HG03521 (cell line): ENCODE results near the gene DCLK3.
A peak's percentile ranks its signal among the peaks of the same experiment; 100 is the strongest.

ENCODE experiments used
- ATAC-seq: cut with Tn5 transposase; IDR thresholded peaks from one replicate; pipeline ENCODE4 v1.9.1; 2021; ENCODE audit warnings: mild to moderate bottlenecking, moderate library complexity; ENCODE audit not compliant: unreplicated experiment

Gene DCLK3

GRCh38 chr3:36765104-36765503, 751 bp upstream of the DCLK3 start:
- ATAC-seq: no peak

DNA sequence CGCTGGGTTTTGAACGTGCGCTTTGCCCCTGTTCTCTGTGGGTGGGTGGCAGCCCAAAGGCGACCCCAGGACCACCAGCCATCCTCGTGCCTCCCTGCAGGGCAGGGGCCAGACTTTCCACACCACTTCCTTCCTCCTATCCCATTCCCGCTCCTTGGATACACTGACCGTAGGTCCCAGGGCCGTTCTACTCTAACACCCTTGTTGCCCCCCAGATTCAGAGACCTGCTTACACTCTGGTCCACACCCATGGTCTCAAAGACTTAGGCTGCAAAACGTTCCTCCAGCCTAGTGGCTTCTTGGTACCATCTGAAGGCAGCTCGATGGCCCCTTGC, 318 bp upstream of the DCLK3 start:
- ATAC-seq: no peak

DNA sequence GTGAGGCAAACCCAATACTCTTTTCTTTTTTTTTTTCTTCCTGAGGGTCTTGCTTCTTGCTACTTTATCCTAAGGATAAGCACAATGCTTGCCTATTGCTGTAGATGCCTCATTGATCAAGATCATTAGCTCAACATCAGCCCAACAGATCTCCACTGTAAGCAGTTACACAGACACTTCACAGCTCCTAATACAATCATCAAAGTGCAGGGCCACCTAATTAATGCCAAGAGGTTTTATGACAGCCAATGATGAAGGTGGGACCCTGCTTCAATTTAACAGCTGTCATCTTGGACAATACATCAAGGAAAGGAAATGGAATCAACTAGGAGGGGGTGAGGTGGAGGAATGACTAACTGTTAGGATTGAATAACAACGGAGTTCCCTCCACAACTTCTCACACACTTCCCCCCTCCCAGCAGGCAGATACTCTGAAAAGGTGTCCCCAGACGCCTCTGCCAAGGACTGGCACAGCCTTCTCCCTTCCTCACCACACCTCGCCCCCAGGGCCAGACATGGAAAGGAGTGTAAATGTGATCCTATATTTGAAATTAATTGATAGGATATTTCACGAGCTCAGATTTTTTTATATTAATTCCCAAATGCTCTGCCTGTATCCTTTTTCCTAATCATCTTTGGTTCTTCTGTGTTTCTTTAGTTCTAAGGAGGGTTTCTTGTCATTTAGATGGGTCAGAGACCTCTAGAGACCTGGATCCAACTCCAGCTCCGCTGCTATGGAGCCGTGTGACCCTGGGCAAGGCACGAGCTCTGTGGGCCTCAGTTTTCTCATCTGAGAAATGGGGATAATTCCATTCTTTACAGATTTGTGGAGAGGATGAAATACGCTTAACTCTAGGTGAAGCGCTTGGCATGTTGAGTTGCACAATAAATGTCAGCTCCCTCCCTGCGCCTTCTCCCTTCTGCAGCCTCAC, 1.2 kb downstream of the DCLK3 start:
- ATAC-seq: no peak

DNA sequence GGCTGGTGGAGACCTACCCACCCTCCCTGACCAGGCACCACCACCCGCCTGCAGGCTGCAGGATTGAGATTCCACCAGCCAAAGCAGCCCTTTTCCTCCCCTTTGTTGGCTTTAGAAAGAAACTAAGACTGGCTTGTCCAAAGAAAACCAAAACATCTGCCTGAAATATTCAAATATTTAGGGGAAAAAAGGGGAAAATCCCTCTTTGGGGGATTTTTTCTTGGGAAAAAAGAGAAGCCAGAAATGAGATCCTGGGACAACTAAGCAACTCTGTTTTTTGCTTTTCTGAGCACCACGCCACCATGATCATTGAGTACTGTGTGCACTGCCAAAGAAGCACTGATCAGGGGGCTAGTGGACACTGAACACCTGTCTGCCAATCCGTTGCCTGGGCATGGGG, 2.6 kb downstream of the DCLK3 start:
- ATAC-seq: no peak

DNA sequence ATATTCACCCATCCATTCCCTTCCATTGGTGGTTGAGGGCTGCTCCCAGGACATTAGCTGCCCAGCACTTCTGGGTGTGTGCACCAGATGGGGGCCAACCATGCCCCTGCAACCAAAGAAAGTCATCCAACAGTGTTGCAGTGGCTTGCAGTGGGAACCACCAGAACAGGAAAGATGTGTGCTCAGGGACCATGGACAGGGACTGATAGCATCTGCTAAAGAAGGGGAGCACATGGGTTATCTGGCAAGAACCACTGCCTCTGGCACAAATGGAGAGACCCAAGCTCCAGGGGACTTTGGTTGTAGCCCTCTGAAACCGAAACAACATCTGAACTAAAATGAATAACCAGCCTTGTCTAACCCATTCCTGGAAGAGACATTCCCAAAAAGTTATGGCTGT, 8.1 kb downstream of the DCLK3 start:
- no peak for ATAC-seq

DNA sequence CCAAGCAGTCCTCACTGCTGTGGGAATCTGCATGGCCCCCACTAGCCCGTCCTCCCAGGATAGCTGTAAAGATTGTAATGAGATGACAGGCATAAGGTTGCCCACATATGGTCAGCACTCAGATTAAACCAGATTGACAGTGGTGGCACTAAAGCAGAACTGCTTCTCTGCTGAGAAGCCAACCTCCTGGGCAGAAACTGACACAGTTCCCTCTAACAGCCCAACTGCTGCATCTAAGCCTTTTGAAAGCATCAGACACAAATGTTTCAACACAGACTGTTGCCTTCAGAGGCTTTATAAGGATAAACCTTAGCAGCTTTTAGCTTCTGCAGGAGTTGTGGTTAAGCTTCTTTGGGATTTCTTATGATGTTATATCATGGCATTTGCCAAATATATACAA, 13.0 kb downstream of the DCLK3 start:
- ATAC-seq: no peak

DNA sequence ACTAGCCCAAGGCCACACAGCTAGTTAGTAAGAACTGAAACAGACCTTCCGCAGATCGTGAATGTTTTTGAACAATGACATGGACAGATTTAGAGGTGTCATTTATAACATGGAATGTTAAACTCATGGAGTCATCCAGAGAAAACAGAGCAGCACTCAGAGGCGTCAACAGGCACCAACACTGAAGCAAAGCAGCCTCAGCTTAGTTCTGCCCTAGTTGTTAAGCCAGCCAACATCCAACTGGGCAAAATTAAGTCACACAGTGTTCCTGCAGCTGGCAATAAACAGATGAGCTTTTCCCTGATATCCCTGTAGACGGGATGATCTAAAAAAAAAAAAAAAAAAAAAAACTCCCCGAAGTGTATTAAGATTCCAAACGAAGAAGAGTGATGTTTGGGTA, 13.6 kb downstream of the DCLK3 start:
- ATAC-seq: no peak

DNA sequence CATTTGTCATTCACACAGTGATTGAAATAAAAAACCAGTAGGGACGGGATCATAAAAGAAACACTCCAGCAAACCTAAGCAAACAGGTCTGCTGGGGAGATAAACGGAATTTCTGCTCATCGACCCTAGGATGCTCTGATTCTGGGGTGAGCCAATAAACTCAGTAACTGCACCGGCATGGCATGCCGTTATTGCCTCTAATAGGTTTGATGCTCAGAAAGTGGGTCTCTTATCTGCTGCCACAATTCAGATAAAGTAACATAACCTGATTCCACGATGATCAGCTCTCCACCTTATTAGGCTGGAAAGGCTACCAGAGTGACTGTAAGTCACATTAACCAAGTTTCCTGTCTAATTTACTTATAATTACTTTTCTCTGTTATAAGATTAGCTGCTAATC, 19.6 kb downstream of the DCLK3 start:
- no peak for ATAC-seq

- ATAC-seq: no peak
These were observed 20.5 kb downstream of the DCLK3 start for GRCh38 chr3:36743826-36744225.

GRCh38 chr3:36741285-36741684, 23.1 kb downstream of the DCLK3 start:
- ATAC-seq: no peak

DNA sequence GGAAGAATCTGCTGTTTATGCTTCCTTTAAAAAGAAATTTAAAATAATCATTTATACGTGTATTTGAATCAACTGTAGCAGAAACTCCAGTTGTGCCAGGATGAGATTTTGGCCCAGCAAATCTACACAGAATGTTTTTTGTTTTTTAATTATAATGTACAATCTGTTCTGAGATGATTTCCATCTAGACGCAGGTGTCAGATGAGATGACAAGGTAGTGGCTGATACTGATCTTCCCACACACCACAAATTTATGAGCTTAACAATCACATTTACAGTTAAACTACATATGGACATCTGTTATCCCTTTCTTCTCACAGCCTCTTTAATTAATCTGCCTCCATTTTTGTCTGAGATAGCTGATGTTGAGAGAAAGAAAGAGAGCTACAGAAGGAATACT, 23.6 kb downstream of the DCLK3 start:
- ATAC-seq: no peak

- no peak for ATAC-seq
These were observed 25.7 kb downstream of the DCLK3 start for GRCh38 chr3:36738702-36739101.

DNA sequence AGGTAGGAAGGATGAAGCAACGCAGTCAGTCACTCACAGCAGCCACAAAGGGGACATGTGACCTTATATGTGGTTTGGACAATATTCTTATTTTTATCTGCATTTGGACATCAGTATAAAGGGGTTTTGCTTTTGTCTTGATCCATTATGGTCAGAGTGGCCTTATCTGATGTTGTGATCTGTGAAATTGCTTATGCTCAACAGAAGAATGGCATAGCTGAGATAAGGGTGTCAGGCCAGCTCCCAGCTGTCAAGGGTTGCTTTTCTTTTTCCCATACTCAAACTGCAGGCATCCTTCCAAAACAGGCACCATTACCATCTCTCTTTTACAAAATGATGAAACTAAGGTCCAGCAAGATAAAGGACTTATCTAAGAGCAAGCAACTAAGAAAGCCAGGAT, 28.1 kb downstream of the DCLK3 start:
- no peak for ATAC-seq

DNA sequence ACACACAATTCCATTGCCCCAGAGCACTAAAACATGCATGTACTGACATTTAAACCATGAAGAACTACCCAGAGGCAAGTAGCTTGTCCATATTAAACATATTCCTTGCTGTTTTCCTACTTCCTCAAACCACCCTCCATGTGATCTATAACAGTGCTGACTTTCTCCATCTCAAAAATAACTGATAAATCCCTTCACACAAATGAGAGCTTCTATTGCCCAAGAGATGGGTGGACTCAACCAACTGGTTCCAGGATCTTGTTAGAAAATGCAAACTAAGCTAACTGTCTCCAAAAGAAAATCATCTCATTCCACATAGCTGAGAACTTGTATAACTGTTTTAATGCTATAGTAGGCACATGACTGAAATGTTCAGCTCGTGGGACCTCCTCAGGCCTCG, 29.6 kb downstream of the DCLK3 start:
- no peak for ATAC-seq

GRCh38 chr3:36733723-36734122, 30.6 kb downstream of the DCLK3 start:
- ATAC-seq: no peak

- ATAC-seq: no peak
These were observed 31.1 kb downstream of the DCLK3 start for GRCh38 chr3:36733162-36733696.

DNA sequence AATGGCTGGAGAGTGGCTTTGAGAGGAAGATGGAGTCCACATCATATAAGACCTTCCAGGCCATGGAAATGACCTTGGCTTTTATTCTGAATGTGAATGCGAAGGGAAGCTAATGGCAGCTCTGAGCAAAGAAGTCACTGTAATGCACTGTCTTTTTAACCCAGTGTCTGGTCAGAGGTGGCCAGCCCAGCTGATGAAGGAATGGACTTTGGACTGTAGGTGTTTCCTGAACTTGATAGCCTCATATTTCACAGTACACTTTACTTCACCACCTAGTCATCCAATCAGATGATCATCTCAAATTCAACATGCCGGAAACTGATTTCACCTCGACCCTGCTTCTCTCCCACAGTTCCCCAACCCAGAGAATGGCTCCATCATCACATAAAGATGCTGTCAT, 33.4 kb downstream of the DCLK3 start:
- ATAC-seq: no peak

- ATAC-seq: peak; percentile 62
These were observed 34.9 kb downstream of the DCLK3 start for GRCh38 chr3:36729204-36730056.

- no peak for ATAC-seq
These were observed 49.8 kb downstream of the DCLK3 start for GRCh38 chr3:36714343-36715086.

DNA sequence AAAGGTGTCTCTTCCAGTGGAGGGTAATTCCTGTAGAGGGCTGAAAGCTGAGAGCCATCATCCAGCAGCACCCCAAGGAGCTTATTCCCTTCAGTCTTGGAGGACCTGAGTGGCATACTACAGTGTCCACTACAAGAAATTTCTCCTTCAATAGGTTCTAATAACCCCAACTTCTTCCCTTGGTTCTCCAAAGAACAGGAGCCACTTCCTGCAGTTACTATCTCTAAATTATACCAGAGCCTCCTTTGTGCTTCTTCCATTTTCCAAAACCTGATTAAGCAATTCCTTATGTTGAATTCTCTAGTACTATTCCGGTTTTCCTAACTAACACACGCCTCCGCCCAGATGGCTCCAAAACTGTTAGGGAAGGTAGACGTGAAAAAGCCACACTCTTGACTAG, 50.4 kb downstream of the DCLK3 start:
- ATAC-seq: no peak

DNA sequence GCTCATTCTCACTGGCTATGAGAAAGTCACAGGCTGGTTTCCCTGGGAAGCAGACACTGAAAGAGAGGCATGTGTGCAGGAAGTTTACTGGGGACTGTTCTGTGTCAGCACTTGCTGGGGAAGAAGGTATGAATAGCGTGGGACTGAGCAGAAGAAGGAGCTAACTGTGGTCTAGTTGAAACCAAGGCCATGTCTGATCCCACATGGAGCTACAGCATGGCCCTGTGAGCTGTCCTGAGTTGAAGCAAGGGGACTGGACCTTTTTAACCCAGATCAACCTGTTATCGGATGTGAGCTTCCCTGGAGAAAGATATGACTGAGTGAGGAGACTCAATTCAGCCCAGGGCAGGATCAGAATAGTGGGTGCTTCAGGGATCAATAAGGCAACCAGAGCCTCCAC, 53.7 kb downstream of the DCLK3 start:
- ATAC-seq: no peak
